Mucosa of gallbladder (tissue), 1 donor: ENCODE data around the gene SST. TPM values are rescaled to one million over a fixed set of nuclear protein-coding genes. Genes with fewer than 3 reads are reported as not detected.
"Not testable (repeated sequence)": the region's sequence is repeated elsewhere in the genome, so short reads cannot be mapped to it uniquely, and the experiment has no call there.

Experiments used
- DNase-seq: peaks from one replicate; pipeline ENCODE4 v3.0.0-alpha.2; 2020; ENCODE audit warnings: low spot score
- total RNA-seq: library from RNA; stranded (reverse); gene quantifications from one replicate; pipeline ENCODE4 v1.2.1, GENCODE V29; 2021
- donor health status: DM: no; HTN: no; CAD: no.

The SST gene
- total RNA-seq, 1 donor from 2014 or later: 3.0 TPM

- DNase-seq: no peak
Observed at GRCh38 chr3:187684444-187684843, 14.2 kb upstream of the SST start.

GRCh38 chr3:187681756-187682155 lies 11.6 kb upstream of the SST start:
- DNase-seq: not testable (repeated sequence)

- peak; percentile 73 for DNase-seq
Observed at GRCh38 chr3:187679638-187680396, 9.6 kb upstream of the SST start.

- peak; percentile 41 for DNase-seq
Observed at GRCh38 chr3:187678726-187679268, 8.6 kb upstream of the SST start.

- no peak for DNase-seq
Observed at GRCh38 chr3:187677604-187678003, 7.4 kb upstream of the SST start.

GRCh38 chr3:187673012-187673411 lies 2.8 kb upstream of the SST start:
- no peak for DNase-seq

- DNase-seq: no peak
Observed at GRCh38 chr3:187667526-187667925, 2.7 kb downstream of the SST start.

- no peak for DNase-seq
Observed at GRCh38 chr3:187665764-187666402, 4.3 kb downstream of the SST start.

- DNase-seq: no peak
Observed at GRCh38 chr3:187665010-187665409, 5.2 kb downstream of the SST start.

GRCh38 chr3:187662848-187663409 lies 7.3 kb downstream of the SST start:
- DNase-seq: no peak

GRCh38 chr3:187661267-187661666 lies 8.9 kb downstream of the SST start:
- no peak for DNase-seq

- DNase-seq: no peak
Observed at GRCh38 chr3:187651282-187651681, 18.9 kb downstream of the SST start.

GRCh38 chr3:187648177-187648576 lies 22.0 kb downstream of the SST start:
- DNase-seq: no peak

- no peak for DNase-seq
Observed at GRCh38 chr3:187646906-187647660, 23.1 kb downstream of the SST start.

- DNase-seq: not testable (repeated sequence)
Observed at GRCh38 chr3:187645379-187645778, 24.8 kb downstream of the SST start.

- no peak for DNase-seq
Observed at GRCh38 chr3:187642861-187643260, 27.3 kb downstream of the SST start.

- no peak for DNase-seq
Observed at GRCh38 chr3:187641320-187642016, 28.7 kb downstream of the SST start.

GRCh38 chr3:187640569-187641059 lies 29.6 kb downstream of the SST start:
- DNase-seq: no peak

- no peak for DNase-seq
Observed at GRCh38 chr3:187639927-187640568, 30.1 kb downstream of the SST start.

GRCh38 chr3:187636528-187636927 lies 33.7 kb downstream of the SST start:
- no peak for DNase-seq

- DNase-seq: no peak
Observed at GRCh38 chr3:187630404-187630803, 39.8 kb downstream of the SST start.
